ENCODE data around the gene LZTS3. TPM values are rescaled to one million over a fixed set of nuclear protein-coding genes. Genes with fewer than 3 reads are reported as not detected.
"Not testable (repeated sequence)": the region's sequence is repeated elsewhere in the genome, so short reads cannot be mapped to it uniquely, and the experiment has no call there.

The LZTS3 gene
- total RNA-seq, result 1 to 10 TPM; 7.9 to 8.3 TPM

GRCh38 chr20:3172933-3173609, at the start of gene LZTS3:
Gene LZTS3 (minus strand): TSS chr20:3173549. CDS start chr20:3167163, 6,386 bp downstream.
- Histone ChIP-seq H3K27ac (peak within 1 kb of the TSS; percentile 23), H3K4me1 (no peaks in the 10 kb centered on the region), H3K27me3 (peaks cover 4% of the 10 kb centered on the region), H3K9ac (ENCODE audit: low read depth in 2 of 2, low read length in 2 of 2) (peak within 1 kb of the TSS; percentile 49 to 91), H3K4me3 (peak within 1 kb of the TSS; percentile 93), H3K36me3 (no peaks in the 10 kb centered on the region), H3K9me3 (no peaks in the 10 kb centered on the region)
- TF ChIP-seq, protein P1, sequence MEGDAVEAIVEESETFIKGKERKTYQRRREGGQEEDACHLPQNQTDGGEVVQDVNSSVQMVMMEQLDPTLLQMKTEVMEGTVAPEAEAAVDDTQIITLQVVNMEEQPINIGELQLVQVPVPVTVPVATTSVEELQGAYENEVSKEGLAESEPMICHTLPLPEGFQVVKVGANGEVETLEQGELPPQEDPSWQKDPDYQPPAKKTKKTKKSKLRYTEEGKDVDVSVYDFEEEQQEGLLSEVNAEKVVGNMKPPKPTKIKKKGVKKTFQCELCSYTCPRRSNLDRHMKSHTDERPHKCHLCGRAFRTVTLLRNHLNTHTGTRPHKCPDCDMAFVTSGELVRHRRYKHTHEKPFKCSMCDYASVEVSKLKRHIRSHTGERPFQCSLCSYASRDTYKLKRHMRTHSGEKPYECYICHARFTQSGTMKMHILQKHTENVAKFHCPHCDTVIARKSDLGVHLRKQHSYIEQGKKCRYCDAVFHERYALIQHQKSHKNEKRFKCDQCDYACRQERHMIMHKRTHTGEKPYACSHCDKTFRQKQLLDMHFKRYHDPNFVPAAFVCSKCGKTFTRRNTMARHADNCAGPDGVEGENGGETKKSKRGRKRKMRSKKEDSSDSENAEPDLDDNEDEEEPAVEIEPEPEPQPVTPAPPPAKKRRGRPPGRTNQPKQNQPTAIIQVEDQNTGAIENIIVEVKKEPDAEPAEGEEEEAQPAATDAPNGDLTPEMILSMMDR (IDR thresholded peaks at IDR 0.05), result no peak
- DNase-seq, result peak; percentile 70
- intact Hi-C loops (cut with DNase I), result no loop called here

GRCh38 chr20:3221398-3222226, 48.3 kb upstream of the LZTS3 start:
- intact Hi-C loops (cut with DNase I), result no loop called here

GRCh38 chr20:3218307-3218988, 45.1 kb upstream of the LZTS3 start:
- TF ChIP-seq, protein P1 (IDR thresholded peaks at IDR 0.05), result peak; percentile 91
- peak; percentile 62 for DNase-seq
- Histone ChIP-seq H3K9me3 (no peaks in the 10 kb centered on the region), H3K4me1 (peaks cover 5% of the 10 kb centered on the region), H3K4me3 (no peak overlapping the region), H3K9ac (ENCODE audit: low read depth in 2 of 2, low read length in 2 of 2) (no peak overlapping the region), H3K27me3 (no peaks in the 10 kb centered on the region), H3K27ac (no peak overlapping the region), H3K36me3 (peaks cover 7% of the 10 kb centered on the region)
- intact Hi-C loops (cut with DNase I), result loop anchor here (2.0 kb wide), 2 partner anchors 58 to 98 kb away; no protein-coding TSS in a partner anchor

More at GRCh38 chr20:3221398-3222226, 48.3 kb upstream of the LZTS3 start:
- Histone ChIP-seq H3K36me3 (no peaks in the 10 kb centered on the region), H3K27me3 (no peaks in the 10 kb centered on the region), H3K27ac (no peak overlapping the region), H3K9ac (ENCODE audit: low read depth in 2 of 2, low read length in 2 of 2) (no peak overlapping the region), H3K4me3 (no peak overlapping the region), H3K9me3 (no peaks in the 10 kb centered on the region), H3K4me1 (peaks cover 5% of the 10 kb centered on the region)
- peak; percentile 52 for DNase-seq
- TF ChIP-seq, protein P1 (IDR thresholded peaks at IDR 0.05), result no peak

DNA sequence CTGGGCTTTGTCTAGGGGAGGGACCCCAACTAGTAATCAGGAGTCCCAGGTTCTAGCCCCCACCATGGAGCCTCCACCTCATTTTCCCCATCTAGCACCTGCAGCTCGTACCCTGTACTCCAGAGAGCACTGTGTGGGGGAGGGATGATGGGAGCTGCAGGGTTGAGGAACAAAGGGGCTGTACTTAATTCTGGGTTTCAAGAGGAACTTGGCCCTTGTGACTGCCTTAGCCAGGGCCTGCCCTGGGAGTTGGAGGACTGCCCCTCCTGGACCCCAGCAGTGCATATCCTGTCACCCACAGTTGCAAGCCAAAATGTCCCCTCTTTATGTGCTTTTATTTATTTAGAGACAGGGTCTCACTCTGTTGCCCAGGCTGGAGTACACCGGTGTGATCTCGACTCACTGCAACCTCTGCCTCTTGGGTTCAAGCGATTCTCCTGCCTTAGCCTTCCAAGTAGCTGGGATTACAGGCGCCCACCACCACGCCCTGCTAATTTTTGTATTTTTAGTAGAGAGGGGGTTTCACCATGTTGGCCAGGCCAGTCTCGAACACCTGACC, 42.1 kb upstream of the LZTS3 start:
- H3K4me1 ChIP-seq; intact Hi-C loops (cut with DNase I); H3K27me3 ChIP-seq; H3K27ac ChIP-seq; DNase-seq; H3K9ac ChIP-seq (ENCODE audit: low read depth in 2 of 2, low read length in 2 of 2); H3K4me3 ChIP-seq; H3K9me3 ChIP-seq: not testable (repeated sequence)
- peaks cover 11% of the 10 kb centered on the region for H3K36me3 ChIP-seq

DNA sequence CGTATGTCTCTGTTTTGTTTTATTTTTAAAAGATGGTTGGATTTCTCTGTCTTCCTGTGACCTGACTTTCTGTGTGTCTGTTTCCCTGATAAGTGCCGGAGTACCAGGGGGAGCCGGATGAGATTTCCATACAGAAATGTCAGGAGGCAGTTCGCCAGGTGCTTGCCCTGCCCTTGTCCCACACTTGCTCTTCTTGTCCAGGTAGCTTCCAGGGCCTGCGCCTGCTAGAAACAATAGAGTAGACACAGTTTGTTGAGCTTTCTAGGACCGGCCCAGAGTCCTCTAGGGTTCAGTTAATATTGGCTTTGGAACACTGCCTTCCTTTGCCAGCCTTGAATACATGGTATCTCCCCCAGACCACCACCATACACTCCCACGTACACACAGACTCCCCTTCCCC, 39.9 kb upstream of the LZTS3 start:
- Histone ChIP-seq H3K9ac (ENCODE audit: low read depth in 2 of 2, low read length in 2 of 2) (no peak overlapping the region), H3K27ac (no peak overlapping the region), H3K9me3 (no peaks in the 10 kb centered on the region), H3K36me3 (peaks cover 11% of the 10 kb centered on the region), H3K27me3 (no peaks in the 10 kb centered on the region), H3K4me1 (no peaks in the 10 kb centered on the region), H3K4me3 (no peak overlapping the region)
- TF ChIP-seq, protein P1 (IDR thresholded peaks at IDR 0.05), result no peak
- no peak for DNase-seq
- intact Hi-C loops (cut with DNase I), result no loop called here
